ENCODE results near the gene NCAM2.

- TF ChIP-seq EP300 (IDR thresholded peaks at IDR 0.05), result no peak
- TF ChIP-seq POLR2A (IDR thresholded peaks at IDR 0.05), result no peak
Measured at GRCh38 chr21:20998456-20998789, 214 bp downstream of the NCAM2 start.
